Activated CD4-positive, alpha-beta T cell treated with anti-CD3 and anti-CD28 coated beads for 4 hours (primary cell): ENCODE data around the gene FAM9A.
"Not testable (repeated sequence)": the region's sequence is repeated elsewhere in the genome, so short reads cannot be mapped to it uniquely, and the experiment has no call there.

Source experiments
- DNase-seq, 2 donors: peaks; one replicate each; pipeline ENCODE4 v3.0.0-alpha.2; 2020

FAM9A gene

GRCh38 chrX:8800351-8800750 lies 832 bp downstream of the FAM9A start:
- not testable (repeated sequence) for DNase-seq

GRCh38 chrX:8799281-8799680 lies 1.9 kb downstream of the FAM9A start:
- not testable (repeated sequence) for DNase-seq

- DNase-seq, result not testable (repeated sequence)
Measured at GRCh38 chrX:8798702-8799101, 2.5 kb downstream of the FAM9A start.

GRCh38 chrX:8787119-8787518 lies 14.1 kb downstream of the FAM9A start:
- DNase-seq, result not testable (repeated sequence)

GRCh38 chrX:8784162-8784561 lies 17.0 kb downstream of the FAM9A start:
- no peak for DNase-seq

- DNase-seq, result no peak
Measured at GRCh38 chrX:8783714-8784098, 17.5 kb downstream of the FAM9A start.

- DNase-seq, result peak in 1 of 2 donors; percentile 30
Measured at GRCh38 chrX:8783097-8783713, 18.0 kb downstream of the FAM9A start.

GRCh38 chrX:8782595-8782994 lies 18.6 kb downstream of the FAM9A start:
- no peak for DNase-seq

GRCh38 chrX:8781921-8782320 lies 19.3 kb downstream of the FAM9A start:
- DNase-seq, result not testable (repeated sequence)

- DNase-seq, result no peak
Measured at GRCh38 chrX:8773117-8773516, 28.1 kb downstream of the FAM9A start.

GRCh38 chrX:8760021-8760420 lies 41.2 kb downstream of the FAM9A start:
- DNase-seq, result no peak

GRCh38 chrX:8758706-8759105 lies 42.5 kb downstream of the FAM9A start:
- not testable (repeated sequence) for DNase-seq

- DNase-seq, result not testable (repeated sequence)
Measured at GRCh38 chrX:8757609-8758389, 43.4 kb downstream of the FAM9A start.

- DNase-seq, result no peak
Measured at GRCh38 chrX:8755813-8756212, 45.4 kb downstream of the FAM9A start.

- DNase-seq, result no peak
Measured at GRCh38 chrX:8755116-8755515, 46.1 kb downstream of the FAM9A start.

- no peak for DNase-seq
Measured at GRCh38 chrX:8749697-8750096, 51.5 kb downstream of the FAM9A start.

GRCh38 chrX:8748855-8749254 lies 52.3 kb downstream of the FAM9A start:
- no peak for DNase-seq

- DNase-seq, result peak; percentile 43 to 64
Measured at GRCh38 chrX:8743126-8743732, 58.0 kb downstream of the FAM9A start.

GRCh38 chrX:8741981-8742380 lies 59.2 kb downstream of the FAM9A start:
- no peak for DNase-seq
